Stimulated activated CD4-positive, alpha-beta T cell treated with anti-CD3 and anti-CD28 coated beads, TNF-alpha, amount 100 ng/mL, for 48 hours (primary cell): ENCODE results near the gene ANKS1A.

Experiments
- DNase-seq, 3 donors: peaks; one replicate each; pipeline ENCODE4 v3.0.0-alpha.2; 2020; ENCODE audit warnings: low read depth in 3 of 3

The ANKS1A gene

GRCh38 chr6:35084511-35085203, 195.6 kb downstream of the ANKS1A start:
- DNase-seq = no peak

- DNase-seq = no peak
Observed at GRCh38 chr6:35085359-35086281, 196.6 kb downstream of the ANKS1A start.

GRCh38 chr6:35086282-35086632, 197.2 kb downstream of the ANKS1A start:
- no peak for DNase-seq

- DNase-seq = no peak
Observed at GRCh38 chr6:35086636-35087360, 197.7 kb downstream of the ANKS1A start.

- DNase-seq = no peak
Observed at GRCh38 chr6:35087361-35088280, 198.6 kb downstream of the ANKS1A start.

GRCh38 chr6:35088281-35089215, 199.5 kb downstream of the ANKS1A start:
- no peak for DNase-seq

GRCh38 chr6:35089216-35089934, 200.3 kb downstream of the ANKS1A start:
- no peak for DNase-seq

- DNase-seq = no peak
Observed at GRCh38 chr6:35089935-35090505, 201.0 kb downstream of the ANKS1A start.

GRCh38 chr6:35090734-35091133, 201.7 kb downstream of the ANKS1A start:
- no peak for DNase-seq

GRCh38 chr6:35091346-35092083, 202.5 kb downstream of the ANKS1A start:
- DNase-seq = no peak

GRCh38 chr6:35092362-35093117, 203.5 kb downstream of the ANKS1A start:
- no peak for DNase-seq

GRCh38 chr6:35093118-35093445, 204.0 kb downstream of the ANKS1A start:
- DNase-seq = no peak

- no peak for DNase-seq
Observed at GRCh38 chr6:35093783-35094182, 204.7 kb downstream of the ANKS1A start.

- no peak for DNase-seq
Observed at GRCh38 chr6:35094183-35094582, 205.1 kb downstream of the ANKS1A start.

GRCh38 chr6:35096129-35096862, 207.2 kb downstream of the ANKS1A start:
- no peak for DNase-seq

GRCh38 chr6:35099116-35099515, 210.1 kb downstream of the ANKS1A start:
- DNase-seq = no peak

GRCh38 chr6:35105078-35105477, 216.0 kb downstream of the ANKS1A start:
- DNase-seq = no peak
